HT1080 (cell line): ENCODE measurements around the gene SARM1. TPM values are rescaled to one million over a fixed set of nuclear protein-coding genes. Genes with fewer than 3 reads are reported as not detected.
A peak's percentile ranks its signal among the peaks of the same experiment; 100 is the strongest.

Experiments
- DNase-seq: peaks from one replicate; pipeline ENCODE4 v3.0.0-alpha.2; 2015; ENCODE audit warnings: low read depth
- total RNA-seq: library from RNA; depleted of rRNA; stranded (reverse); fragments of >200 nt; shearing (Covaris generic); gene quantifications from 2 replicates; pipeline ENCODE4 v1.2.3, GENCODE V29; 2014

Gene SARM1
- total RNA-seq, 1 experiment from 2014 or later, result 10.9 TPM

- DNase-seq, result no peak
These were observed 21.0 kb downstream of the SARM1 start for GRCh38 chr17:28392491-28392890.

DNA sequence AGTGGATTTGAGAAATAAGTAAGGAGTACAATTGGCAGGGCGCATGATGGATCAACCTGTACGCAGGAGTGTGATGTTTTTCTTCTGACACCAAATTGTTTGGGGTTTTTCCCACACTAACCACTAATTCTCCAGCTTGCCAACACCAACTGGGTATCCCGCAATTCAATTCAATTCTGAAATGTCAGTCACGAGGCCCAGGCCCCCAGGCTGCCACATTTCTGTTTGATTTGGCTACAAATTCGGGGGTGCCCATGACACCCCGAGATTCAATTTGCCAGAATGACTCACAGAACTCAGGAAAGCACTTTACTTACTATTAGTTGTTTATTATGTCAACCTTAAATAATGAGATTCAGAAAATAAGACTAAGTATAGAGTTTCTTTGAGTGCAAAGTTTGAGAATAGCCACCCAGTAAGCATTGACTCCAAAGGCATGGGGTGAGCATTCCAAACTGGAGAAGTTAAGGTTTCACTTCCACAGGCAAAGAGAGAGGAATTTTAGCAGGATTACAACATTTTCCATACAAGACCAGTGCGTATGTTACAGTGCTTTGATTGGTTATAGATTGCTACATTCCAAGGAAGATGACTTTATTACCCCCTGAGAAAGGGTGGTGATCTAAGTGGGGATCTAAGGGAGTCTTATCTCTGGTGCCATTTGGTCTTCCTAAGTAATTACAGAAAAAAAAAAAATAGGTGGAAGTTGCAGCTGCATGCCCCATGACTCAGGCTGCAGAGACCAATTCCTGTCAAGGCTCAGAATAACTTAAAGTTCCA, 23.0 kb downstream of the SARM1 start:
- no peak for DNase-seq

DNA sequence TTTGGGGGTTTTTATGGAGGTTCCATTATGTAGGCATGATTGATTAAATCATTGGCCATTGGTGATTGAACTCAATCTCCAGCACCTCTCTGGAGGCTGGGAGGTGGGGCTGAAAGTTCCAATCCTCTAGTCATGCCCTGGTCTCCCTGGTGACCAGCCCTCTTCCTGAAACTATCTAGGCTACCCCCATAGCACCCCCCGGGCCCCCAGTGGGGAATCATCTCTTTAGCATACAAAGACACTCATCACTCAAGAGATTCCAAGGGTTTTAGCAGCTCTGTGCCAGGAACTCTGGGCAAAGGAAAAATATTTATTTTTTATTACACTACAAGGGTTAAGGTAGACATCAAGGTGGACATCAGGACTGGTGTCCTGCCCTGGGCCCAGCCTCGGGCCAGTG, 23.9 kb downstream of the SARM1 start:
- DNase-seq, result no peak

- DNase-seq, result no peak
These were observed 24.5 kb downstream of the SARM1 start for GRCh38 chr17:28395968-28396367.

DNA sequence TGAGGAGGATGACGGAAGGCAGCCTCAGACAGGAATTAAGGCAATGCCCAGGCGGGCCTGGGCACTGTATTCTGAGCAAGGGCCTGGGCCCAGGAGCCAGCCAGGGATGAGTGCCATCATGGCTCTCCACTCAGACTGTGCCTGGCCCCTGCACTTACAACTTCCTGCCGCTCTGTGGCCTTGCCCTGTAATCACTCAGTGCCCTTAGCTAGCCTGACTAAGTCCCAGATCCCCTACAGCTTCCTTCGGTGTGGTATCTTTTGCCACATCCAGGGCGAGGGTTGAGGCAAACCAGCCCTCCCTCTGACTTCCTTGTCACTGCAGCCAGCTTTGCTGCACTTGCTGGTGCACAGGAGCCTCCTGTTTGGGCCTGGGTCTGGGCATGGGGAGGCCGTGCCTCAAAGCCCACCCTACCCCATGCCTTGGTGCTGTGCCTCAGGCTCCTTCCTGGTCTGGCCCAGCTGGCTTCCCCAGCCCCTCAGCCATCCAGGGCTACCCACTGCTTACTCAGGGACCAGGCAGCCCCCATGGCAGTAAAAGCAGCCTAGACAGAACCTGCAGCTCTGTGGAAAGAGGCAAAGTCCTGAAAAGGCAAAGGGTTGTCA, 25.2 kb downstream of the SARM1 start:
- no peak for DNase-seq

DNA sequence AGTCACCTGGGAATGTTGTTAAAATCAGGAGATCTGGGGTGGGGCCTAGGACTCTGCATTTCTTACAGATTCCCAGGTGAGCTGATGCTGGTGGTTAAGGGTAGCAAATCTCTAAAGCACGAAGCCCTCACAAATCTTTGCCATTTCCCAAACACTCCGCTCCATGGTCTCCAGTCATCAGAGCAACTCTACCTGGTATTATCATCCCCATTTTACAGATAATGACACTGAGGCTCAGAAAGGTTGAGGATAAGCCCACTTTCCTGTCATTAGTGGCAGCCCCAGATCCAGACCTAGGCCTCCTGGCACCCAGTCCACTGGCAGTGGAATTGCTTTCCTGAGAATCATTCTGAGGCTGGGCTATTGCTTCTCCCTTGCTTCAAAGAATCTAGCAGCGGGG, 25.8 kb downstream of the SARM1 start:
- no peak for DNase-seq

- DNase-seq, result no peak
These were observed 26.3 kb downstream of the SARM1 start for GRCh38 chr17:28397687-28398279.

- no peak for DNase-seq
These were observed 26.9 kb downstream of the SARM1 start for GRCh38 chr17:28398280-28398981.

DNA sequence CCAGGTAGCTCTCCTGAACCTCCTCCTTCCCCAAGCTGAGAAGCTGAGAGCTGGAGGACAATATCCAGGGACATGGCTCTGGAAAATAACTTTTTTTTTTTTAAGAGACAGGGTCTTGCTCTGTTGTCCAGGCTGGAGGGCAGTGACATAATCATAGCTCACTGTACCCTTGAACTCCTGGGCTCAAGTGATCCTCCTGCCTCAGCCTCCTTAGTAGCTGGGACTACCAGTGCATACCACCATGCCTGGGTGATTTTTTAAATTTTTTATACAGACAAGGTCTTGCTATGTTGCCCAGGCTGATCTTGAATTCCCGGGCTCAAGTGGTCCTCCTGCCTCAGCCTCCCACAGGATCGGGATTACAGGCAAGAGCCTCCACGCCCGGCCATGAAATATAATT, 28.3 kb downstream of the SARM1 start:
- no peak for DNase-seq

DNA sequence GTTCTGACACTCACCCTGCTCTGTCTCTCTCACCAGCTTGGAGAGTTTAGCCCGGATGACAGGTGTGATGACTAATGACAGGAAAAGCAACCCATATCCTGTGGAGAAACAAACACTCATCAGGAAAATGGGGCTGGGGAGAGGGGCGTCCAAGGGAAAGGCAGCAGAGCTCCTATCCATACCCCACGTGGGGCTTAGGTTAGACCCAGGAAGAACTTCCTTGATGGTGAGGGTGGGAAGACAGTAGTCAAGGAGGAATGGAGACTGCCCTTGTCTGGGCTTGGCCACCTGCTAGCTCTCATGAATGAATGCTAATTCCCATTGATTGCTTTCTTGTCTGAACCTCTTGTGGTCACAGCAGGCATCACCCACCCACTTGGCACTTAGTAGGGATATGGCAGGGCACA, 30.7 kb downstream of the SARM1 start:
- peak; percentile 21 for DNase-seq

- DNase-seq, result no peak
These were observed 31.4 kb downstream of the SARM1 start for GRCh38 chr17:28402844-28403243.

DNA sequence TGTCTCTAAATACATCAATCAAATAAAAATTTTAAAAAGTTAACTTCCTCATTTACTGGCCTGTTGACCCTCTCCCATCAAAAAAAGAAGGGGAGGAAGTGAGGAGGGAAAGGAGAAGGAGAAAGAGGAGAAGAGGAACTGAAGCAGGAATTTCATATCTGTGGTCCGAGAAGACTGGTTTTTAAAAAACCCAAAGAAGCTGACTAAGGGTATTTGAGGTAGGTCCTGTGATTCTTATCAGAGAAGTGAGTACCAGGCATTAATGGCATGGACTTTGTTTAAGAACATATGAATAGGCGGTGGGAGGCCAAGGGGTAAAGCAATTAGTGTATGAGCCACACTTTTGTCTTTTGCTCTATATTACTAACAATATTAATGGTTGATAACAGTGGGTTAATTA, 32.5 kb downstream of the SARM1 start:
- DNase-seq, result no peak

GRCh38 chr17:28404461-28404811, 32.9 kb downstream of the SARM1 start:
- no peak for DNase-seq

DNA sequence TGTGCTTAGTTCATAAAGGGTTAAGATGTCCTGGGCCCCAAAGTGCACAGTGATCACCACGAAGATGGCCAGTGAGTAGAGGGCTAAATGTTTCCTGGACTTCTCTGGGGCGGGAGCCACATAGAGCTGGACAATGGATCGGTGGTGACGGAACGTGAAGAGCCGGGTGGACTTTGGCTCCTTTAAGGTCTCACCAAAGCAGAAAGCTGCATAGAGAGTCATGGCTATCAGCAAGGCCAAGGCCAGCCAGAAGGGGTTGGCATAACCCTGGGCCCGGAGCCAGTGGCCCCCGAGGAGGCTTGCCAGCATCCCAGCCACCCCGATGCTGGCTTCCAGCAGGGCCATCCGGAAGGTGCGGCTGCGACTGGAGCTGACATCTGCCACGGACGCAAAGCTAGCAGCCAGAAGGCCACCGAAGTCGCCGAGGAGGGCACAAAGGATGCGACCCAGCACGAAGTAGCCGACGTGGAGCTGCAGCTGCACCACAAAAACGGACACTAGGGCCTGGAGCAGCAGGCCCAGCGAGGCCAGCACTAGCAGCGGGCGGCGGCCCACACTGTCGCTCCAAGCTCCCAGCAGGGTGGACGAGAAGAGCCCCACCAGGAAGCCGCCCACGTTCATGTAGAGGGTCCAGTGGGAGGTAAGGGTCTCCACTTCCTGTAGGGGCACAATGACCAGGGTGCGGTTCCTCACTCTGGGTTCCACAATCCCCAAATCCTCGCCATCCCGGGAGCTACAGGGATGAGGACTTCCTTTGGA, 33.5 kb downstream of the SARM1 start:
- no peak for DNase-seq

- no peak for DNase-seq
These were observed 34.4 kb downstream of the SARM1 start, which contains the start of gene SLC46A1 for GRCh38 chr17:28405632-28406472. TSS of gene SLC46A1 (minus strand) at chr17:28406212. CDS start at chr17:28406114, 98 bp downstream.

- DNase-seq, result no peak
These were observed 35.0 kb downstream of the SARM1 start for GRCh38 chr17:28406473-28406814.

DNA sequence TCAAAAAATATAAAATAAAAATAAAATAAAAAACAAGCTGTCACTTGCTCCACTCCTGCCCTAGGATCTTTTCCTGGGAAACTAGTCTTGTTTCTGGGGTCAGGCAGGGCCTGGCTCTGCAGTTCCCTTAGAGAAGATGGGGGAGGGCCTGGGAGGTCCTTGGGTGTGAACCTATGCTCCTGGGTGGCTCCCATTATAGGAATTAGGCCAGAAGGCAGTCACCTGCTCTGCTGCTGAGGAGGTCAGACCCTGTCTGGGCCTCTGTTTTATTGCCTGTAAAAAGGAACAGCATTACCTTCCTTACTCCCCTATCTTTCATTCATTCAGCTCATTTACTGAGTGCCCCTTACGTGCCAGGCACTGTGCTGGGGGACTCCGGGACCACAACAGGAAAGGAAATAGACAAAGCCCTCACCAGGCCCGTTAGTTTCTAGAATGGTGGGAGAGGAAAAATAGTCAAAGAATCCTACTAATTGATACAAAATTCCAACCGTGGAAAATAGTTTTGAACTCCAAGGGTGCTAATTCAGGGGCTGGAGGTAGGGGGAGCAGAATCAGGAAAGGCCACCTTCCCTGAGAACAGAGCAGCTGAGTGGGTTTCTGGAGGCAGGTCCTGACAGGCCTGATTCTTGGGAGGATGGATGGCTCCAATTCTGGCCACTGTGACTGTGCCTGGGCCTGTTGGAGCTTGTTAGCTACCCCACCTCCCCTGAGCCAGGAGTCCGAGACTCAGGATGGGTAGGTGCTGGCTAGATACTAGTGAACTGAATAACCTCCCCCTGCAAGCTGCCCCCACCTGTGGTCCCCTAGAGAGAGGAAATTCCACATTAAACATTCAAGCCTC, 35.9 kb downstream of the SARM1 start:
- no peak for DNase-seq

DNA sequence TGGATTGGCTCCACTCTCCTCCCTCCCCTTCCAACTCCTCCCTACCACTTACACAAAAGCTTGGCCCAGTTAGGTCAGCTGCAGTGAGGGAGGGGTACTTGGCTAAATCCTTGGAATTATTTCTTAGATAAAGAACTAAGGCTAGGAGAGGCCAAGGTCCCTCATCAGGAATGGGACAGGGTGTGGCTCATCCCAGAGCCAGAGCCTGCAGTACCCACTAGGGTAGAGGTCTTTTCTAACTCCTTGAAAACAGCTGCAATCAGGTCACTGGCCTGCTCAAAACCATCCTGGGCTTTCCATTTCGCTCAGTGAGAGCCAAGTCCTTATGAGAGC, 36.4 kb downstream of the SARM1 start:
- no peak for DNase-seq

DNA sequence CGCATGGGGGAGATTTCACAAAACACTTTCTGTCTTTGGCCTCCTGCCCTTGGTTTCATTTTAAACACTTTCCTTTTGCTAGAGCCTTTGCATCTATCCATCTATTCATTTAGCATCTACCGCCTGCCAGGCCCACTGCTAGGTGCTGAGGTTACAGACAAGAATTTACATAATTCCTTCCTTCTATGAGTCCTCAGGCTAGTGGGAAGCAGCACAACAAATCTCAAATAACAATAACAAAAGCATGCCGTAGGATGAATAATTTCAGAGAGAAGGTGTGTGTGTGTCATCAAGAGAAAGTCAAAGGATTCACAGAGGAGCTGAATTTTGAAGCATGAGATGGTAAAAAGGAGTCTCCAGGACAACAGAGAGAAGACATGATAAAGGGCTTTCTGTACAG, 40.6 kb downstream of the SARM1 start:
- DNase-seq, result no peak

GRCh38 chr17:28413804-28414203, 42.3 kb downstream of the SARM1 start:
- no peak for DNase-seq
